Cardiac muscle cell (in vitro differentiated cells and primary cell): ENCODE data around the gene KCTD13. TPM values are rescaled to one million over a fixed set of nuclear protein-coding genes. Genes with fewer than 3 reads are reported as not detected.

Source experiments
- DNase-seq, 2 donors: peaks; one replicate each; pipeline versions ENCODE4 v3.0.0 to v3.0.0-alpha.2; 2010 to 2017; ENCODE audit warnings: low read depth in 1 of 2, low spot score in 1 of 2
- H3K27ac ChIP-seq: fragments of 200-600 bp; sonication (generic); 2 replicates; pipeline ENCODE4 v1.5.1; 2016
- H3K27me3 ChIP-seq: fragments of 200-600 bp; sonication (generic); 2 replicates; pipeline ENCODE4 v1.6.0; 2016; ENCODE audit warnings: control low read depth
- H3K36me3 ChIP-seq: fragments of 200-600 bp; sonication (generic); 2 replicates; pipeline ENCODE4 v1.5.1; 2016; ENCODE audit warnings: control low read depth
- H3K4me1 ChIP-seq: fragments of 200-600 bp; sonication (generic); 2 replicates; pipeline ENCODE4 v1.8.1; 2017; ENCODE audit warnings: low read depth, mild to moderate bottlenecking, mixed run types
- H3K4me3 ChIP-seq: fragments of 200-600 bp; sonication (generic); 2 replicates; pipeline ENCODE4 v1.5.1; 2016; ENCODE audit warnings: mild to moderate bottlenecking
- H3K9me3 ChIP-seq: fragments of 200-600 bp; sonication (generic); 2 replicates; pipeline ENCODE4 v1.5.1; 2017; ENCODE audit warnings: low read depth, mild to moderate bottlenecking, control low read depth
- CTCF ChIP-seq: IDR thresholded peaks from 2 replicates; pipeline ENCODE4 v1.5.1; 2012; ENCODE audit warnings: low read depth, mild to moderate bottlenecking, low read length
- polyA plus RNA-seq: library from polyadenylated mRNA; unstranded; fragments of >200 nt; fragmentation: Nextera tagmentation; extraction: Ambion mirVana; gene quantifications from 2 replicates; pipeline ENCODE4 v1.2.1, GENCODE V29; 2016
- total RNA-seq: library from RNA; depleted of rRNA; stranded (reverse); fragments of >200 nt; gene quantifications from 2 replicates; pipeline ENCODE4 v1.2.3, GENCODE V29; 2016

The KCTD13 gene
- total and polyA plus RNA-seq, 2 experiments from 2014 or later = 22.1 to 22.3 TPM

GRCh38 chr16:29921034-29921385 lies 5.0 kb downstream of the KCTD13 start:
- DNase-seq = no peak
- Histone ChIP-seq H3K9me3 (no peaks in the 10 kb centered on the region), H3K27me3 (no peaks in the 10 kb centered on the region), H3K4me3 (no peak overlapping the region), H3K27ac (no peak overlapping the region), H3K4me1 (peaks cover 5% of the 10 kb centered on the region), H3K36me3 (peaks cover 8% of the 10 kb centered on the region)
- no peak for TF ChIP-seq CTCF

- Histone ChIP-seq H3K36me3 (peaks cover 8% of the 10 kb centered on the region), H3K27me3 (no peaks in the 10 kb centered on the region)
- DNase-seq = no peak
Observed at GRCh38 chr16:29920288-29921033, 5.6 kb downstream of the KCTD13 start.

GRCh38 chr16:29916979-29917378 lies 9.0 kb downstream of the KCTD13 start:
- TF ChIP-seq CTCF = no peak
- Histone ChIP-seq H3K9me3 (no peaks in the 10 kb centered on the region), H3K4me3 (no peak overlapping the region), H3K4me1 (no peaks in the 10 kb centered on the region), H3K27ac (no peak overlapping the region), H3K27me3 (no peaks in the 10 kb centered on the region), H3K36me3 (peaks cover 8% of the 10 kb centered on the region)
- DNase-seq = no peak

More at GRCh38 chr16:29920288-29921033, 5.6 kb downstream of the KCTD13 start:
- H3K4me3 ChIP-seq = no peak overlapping the region
- no peak for TF ChIP-seq CTCF
- H3K4me1 ChIP-seq = peaks cover 5% of the 10 kb centered on the region
- H3K27ac ChIP-seq = no peak overlapping the region
- H3K9me3 ChIP-seq = no peaks in the 10 kb centered on the region

- no peaks in the 10 kb centered on the region for H3K9me3 ChIP-seq
- no peak for TF ChIP-seq CTCF
- no peak overlapping the region for H3K4me3 ChIP-seq
- peaks cover 8% of the 10 kb centered on the region for H3K36me3 ChIP-seq
- H3K27me3 ChIP-seq = no peaks in the 10 kb centered on the region
- peak in 1 of 2 donors; percentile 57 for DNase-seq
- H3K4me1 ChIP-seq = no peaks in the 10 kb centered on the region
- no peak overlapping the region for H3K27ac ChIP-seq
Observed at GRCh38 chr16:29915590-29916247, 10.3 kb downstream of the KCTD13 start.

- H3K4me1 ChIP-seq = no peaks in the 10 kb centered on the region
- no peaks in the 10 kb centered on the region for H3K36me3 ChIP-seq
- DNase-seq = no peak
- no peak overlapping the region for H3K27ac ChIP-seq
- H3K4me3 ChIP-seq = no peak overlapping the region
- H3K27me3 ChIP-seq = no peaks in the 10 kb centered on the region
- no peak for TF ChIP-seq CTCF
- H3K9me3 ChIP-seq = no peaks in the 10 kb centered on the region
Observed at GRCh38 chr16:29913514-29913913, 12.5 kb downstream of the KCTD13 start.
